WTC11 (cell line): ENCODE results near the gene HDAC9.

ENCODE experiments used
- ERG ChIP-seq: fragments of 250-450 bp; sonication (Bioruptor Pico); IDR thresholded peaks from 2 replicates; pipeline ENCODE4 v1.8.0; 2021; ENCODE audit warnings: mild to moderate bottlenecking
- FOXJ3 ChIP-seq: sonication (generic); formaldehyde crosslinking; IDR thresholded peaks from 2 replicates; pipeline ENCODE4 v1.9.0; 2021; ENCODE audit warnings: missing genetic modification reagents, mild to moderate bottlenecking, borderline replicate concordance
- JUN ChIP-seq: sonication (generic); formaldehyde crosslinking; IDR thresholded peaks from 2 replicates; pipeline ENCODE4 v1.8.0; 2023; ENCODE audit warnings: mild to moderate bottlenecking, missing genetic modification reagents
- MAX ChIP-seq: sonication (generic); formaldehyde crosslinking; IDR thresholded peaks from 2 replicates; pipeline ENCODE4 v1.8.0; 2022; ENCODE audit warnings: mild to moderate bottlenecking, missing genetic modification reagents
- MYBL2 ChIP-seq: sonication (generic); formaldehyde crosslinking; IDR thresholded peaks from 2 replicates; pipeline ENCODE4 v1.8.1; 2023; ENCODE audit warnings: mild to moderate bottlenecking, moderate library complexity, missing genetic modification reagents
- NFYB ChIP-seq: sonication (generic); formaldehyde crosslinking; conservative IDR thresholded peaks from 2 replicates; pipeline ENCODE4 v1.8.0; 2022; ENCODE audit warnings: low read depth, missing genetic modification reagents
- SP1 ChIP-seq: sonication (generic); formaldehyde crosslinking; conservative IDR thresholded peaks from 2 replicates; pipeline ENCODE4 v1.8.1; 2022; ENCODE audit warnings: missing genetic modification reagents
- USF2 ChIP-seq: sonication (generic); formaldehyde crosslinking; IDR thresholded peaks from 2 replicates; pipeline ENCODE4 v1.8.1; 2023; ENCODE audit warnings: mild to moderate bottlenecking, missing genetic modification reagents, moderate library complexity
- ZBTB21 ChIP-seq: sonication (generic); formaldehyde crosslinking; IDR thresholded peaks from 2 replicates; pipeline ENCODE4 v1.8.1; 2023; ENCODE audit warnings: mild to moderate bottlenecking, missing genetic modification reagents, borderline replicate concordance
- TF ChIP-seq, protein P1 (sequence below): fragments of 200-600 bp; IDR thresholded peaks from 2 replicates; pipeline ENCODE4 v1.8.0; 2022; ENCODE audit warnings: antibody characterized with exemption
- TF ChIP-seq, protein P2 (sequence below): sonication (generic); formaldehyde crosslinking; IDR thresholded peaks from 2 replicates; pipeline ENCODE4 v1.8.0; 2023; ENCODE audit warnings: missing genetic modification reagents, mild to moderate bottlenecking, borderline replicate concordance

- TF ChIP-seq ERG (no peak), FOXJ3 (CRISPR knock-in tag) (no peak), JUN (CRISPR knock-in tag) (no peak), MAX (CRISPR knock-in tag) (no peak), USF2 (no peak), SP1 (CRISPR knock-in tag) (no peak), ZBTB21 (CRISPR knock-in tag) (no peak), MYBL2 (no peak), NFYB (CRISPR knock-in tag) (no peak)
- TF ChIP-seq, protein P1, sequence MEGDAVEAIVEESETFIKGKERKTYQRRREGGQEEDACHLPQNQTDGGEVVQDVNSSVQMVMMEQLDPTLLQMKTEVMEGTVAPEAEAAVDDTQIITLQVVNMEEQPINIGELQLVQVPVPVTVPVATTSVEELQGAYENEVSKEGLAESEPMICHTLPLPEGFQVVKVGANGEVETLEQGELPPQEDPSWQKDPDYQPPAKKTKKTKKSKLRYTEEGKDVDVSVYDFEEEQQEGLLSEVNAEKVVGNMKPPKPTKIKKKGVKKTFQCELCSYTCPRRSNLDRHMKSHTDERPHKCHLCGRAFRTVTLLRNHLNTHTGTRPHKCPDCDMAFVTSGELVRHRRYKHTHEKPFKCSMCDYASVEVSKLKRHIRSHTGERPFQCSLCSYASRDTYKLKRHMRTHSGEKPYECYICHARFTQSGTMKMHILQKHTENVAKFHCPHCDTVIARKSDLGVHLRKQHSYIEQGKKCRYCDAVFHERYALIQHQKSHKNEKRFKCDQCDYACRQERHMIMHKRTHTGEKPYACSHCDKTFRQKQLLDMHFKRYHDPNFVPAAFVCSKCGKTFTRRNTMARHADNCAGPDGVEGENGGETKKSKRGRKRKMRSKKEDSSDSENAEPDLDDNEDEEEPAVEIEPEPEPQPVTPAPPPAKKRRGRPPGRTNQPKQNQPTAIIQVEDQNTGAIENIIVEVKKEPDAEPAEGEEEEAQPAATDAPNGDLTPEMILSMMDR: no peak
- TF ChIP-seq, protein P2, sequence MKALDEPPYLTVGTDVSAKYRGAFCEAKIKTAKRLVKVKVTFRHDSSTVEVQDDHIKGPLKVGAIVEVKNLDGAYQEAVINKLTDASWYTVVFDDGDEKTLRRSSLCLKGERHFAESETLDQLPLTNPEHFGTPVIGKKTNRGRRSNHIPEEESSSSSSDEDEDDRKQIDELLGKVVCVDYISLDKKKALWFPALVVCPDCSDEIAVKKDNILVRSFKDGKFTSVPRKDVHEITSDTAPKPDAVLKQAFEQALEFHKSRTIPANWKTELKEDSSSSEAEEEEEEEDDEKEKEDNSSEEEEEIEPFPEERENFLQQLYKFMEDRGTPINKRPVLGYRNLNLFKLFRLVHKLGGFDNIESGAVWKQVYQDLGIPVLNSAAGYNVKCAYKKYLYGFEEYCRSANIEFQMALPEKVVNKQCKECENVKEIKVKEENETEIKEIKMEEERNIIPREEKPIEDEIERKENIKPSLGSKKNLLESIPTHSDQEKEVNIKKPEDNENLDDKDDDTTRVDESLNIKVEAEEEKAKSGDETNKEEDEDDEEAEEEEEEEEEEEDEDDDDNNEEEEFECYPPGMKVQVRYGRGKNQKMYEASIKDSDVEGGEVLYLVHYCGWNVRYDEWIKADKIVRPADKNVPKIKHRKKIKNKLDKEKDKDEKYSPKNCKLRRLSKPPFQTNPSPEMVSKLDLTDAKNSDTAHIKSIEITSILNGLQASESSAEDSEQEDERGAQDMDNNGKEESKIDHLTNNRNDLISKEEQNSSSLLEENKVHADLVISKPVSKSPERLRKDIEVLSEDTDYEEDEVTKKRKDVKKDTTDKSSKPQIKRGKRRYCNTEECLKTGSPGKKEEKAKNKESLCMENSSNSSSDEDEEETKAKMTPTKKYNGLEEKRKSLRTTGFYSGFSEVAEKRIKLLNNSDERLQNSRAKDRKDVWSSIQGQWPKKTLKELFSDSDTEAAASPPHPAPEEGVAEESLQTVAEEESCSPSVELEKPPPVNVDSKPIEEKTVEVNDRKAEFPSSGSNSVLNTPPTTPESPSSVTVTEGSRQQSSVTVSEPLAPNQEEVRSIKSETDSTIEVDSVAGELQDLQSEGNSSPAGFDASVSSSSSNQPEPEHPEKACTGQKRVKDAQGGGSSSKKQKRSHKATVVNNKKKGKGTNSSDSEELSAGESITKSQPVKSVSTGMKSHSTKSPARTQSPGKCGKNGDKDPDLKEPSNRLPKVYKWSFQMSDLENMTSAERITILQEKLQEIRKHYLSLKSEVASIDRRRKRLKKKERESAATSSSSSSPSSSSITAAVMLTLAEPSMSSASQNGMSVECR (CRISPR knock-in tag): no peak
These were observed 3.7 kb upstream of the HDAC9 start for GRCh38 chr7:18491871-18492270.
